MM.1S (cell line): Measurements from ENCODE around the gene DOCK4.

Experiments used
- EZH2 ChIP-seq: fragments of 300-600 bp; sonication (generic); optimal IDR thresholded peaks from 2 replicates; pipeline ENCODE3; 2017; ENCODE audit warnings: low read depth, mild to moderate bottlenecking, antibody characterized with exemption, low read length, mixed read lengths
- EZH2phosphoT487 ChIP-seq: fragments of 300-600 bp; sonication (generic); IDR thresholded peaks from 2 replicates; pipeline ENCODE4 v1.6.1; 2018; ENCODE audit warnings: antibody characterized with exemption, low read length
- TF ChIP-seq, protein P1 (sequence below): fragments of 300-600 bp; sonication (generic); IDR thresholded peaks from 2 replicates; pipeline ENCODE4 v1.5.1; 2016; ENCODE audit warnings: antibody characterized with exemption, low read length, mixed read lengths

- TF ChIP-seq, protein P1, sequence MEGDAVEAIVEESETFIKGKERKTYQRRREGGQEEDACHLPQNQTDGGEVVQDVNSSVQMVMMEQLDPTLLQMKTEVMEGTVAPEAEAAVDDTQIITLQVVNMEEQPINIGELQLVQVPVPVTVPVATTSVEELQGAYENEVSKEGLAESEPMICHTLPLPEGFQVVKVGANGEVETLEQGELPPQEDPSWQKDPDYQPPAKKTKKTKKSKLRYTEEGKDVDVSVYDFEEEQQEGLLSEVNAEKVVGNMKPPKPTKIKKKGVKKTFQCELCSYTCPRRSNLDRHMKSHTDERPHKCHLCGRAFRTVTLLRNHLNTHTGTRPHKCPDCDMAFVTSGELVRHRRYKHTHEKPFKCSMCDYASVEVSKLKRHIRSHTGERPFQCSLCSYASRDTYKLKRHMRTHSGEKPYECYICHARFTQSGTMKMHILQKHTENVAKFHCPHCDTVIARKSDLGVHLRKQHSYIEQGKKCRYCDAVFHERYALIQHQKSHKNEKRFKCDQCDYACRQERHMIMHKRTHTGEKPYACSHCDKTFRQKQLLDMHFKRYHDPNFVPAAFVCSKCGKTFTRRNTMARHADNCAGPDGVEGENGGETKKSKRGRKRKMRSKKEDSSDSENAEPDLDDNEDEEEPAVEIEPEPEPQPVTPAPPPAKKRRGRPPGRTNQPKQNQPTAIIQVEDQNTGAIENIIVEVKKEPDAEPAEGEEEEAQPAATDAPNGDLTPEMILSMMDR = no peak
- TF ChIP-seq EZH2 (no peak), EZH2phosphoT487 (no peak)
Measured at GRCh38 chr7:112067200-112067599, 139.0 kb downstream of the DOCK4 start.
